Stimulated activated CD4-positive, alpha-beta T cell treated with anti-CD3 and anti-CD28 coated beads, Interleukin-15, amount 100 ng/mL, for 48 hours (primary cell): ENCODE measurements around the gene HNRNPF.
"Not testable (repeated sequence)": the region's sequence is repeated elsewhere in the genome, so short reads cannot be mapped to it uniquely, and the experiment has no call there.

Experiments
- DNase-seq, 2 donors: peaks; one replicate each; pipeline ENCODE4 v3.0.0-alpha.2; 2020; ENCODE audit warnings: low read depth in 2 of 2

The HNRNPF gene

GRCh38 chr10:43348511-43349312, 60.3 kb downstream of the HNRNPF start:
- DNase-seq: peak; percentile 66 to 84

GRCh38 chr10:43347997-43348396, 61.0 kb downstream of the HNRNPF start:
- no peak for DNase-seq

- no peak for DNase-seq
These were observed 64.9 kb downstream of the HNRNPF start for GRCh38 chr10:43344051-43344450.

GRCh38 chr10:43343126-43343525, 65.9 kb downstream of the HNRNPF start:
- no peak for DNase-seq

- DNase-seq: no peak
These were observed 66.5 kb downstream of the HNRNPF start for GRCh38 chr10:43342279-43343125.

GRCh38 chr10:43341450-43341849, 67.5 kb downstream of the HNRNPF start:
- no peak for DNase-seq

GRCh38 chr10:43340619-43341018, 68.4 kb downstream of the HNRNPF start:
- DNase-seq: no peak

- DNase-seq: no peak
These were observed 68.9 kb downstream of the HNRNPF start for GRCh38 chr10:43340101-43340500.

- DNase-seq: no peak
These were observed 69.8 kb downstream of the HNRNPF start for GRCh38 chr10:43339136-43339535.

GRCh38 chr10:43338117-43338516, 70.9 kb downstream of the HNRNPF start:
- DNase-seq: no peak

- DNase-seq: not testable (repeated sequence)
These were observed 71.5 kb downstream of the HNRNPF start for GRCh38 chr10:43337536-43337935.

- no peak for DNase-seq
These were observed 72.2 kb downstream of the HNRNPF start for GRCh38 chr10:43336641-43337318.

- no peak for DNase-seq
These were observed 72.9 kb downstream of the HNRNPF start for GRCh38 chr10:43336061-43336460.
